ENCODE results near the gene SIRPD. TPM values are rescaled to one million over a fixed set of nuclear protein-coding genes. Genes with fewer than 3 reads are reported as not detected.
"Not testable (repeated sequence)": the region's sequence is repeated elsewhere in the genome, so short reads cannot be mapped to it uniquely, and the experiment has no call there.

The SIRPD gene
- polyA plus RNA-seq, 3 donors: 0.27 to 1.8 TPM; not detected in 1

DNA sequence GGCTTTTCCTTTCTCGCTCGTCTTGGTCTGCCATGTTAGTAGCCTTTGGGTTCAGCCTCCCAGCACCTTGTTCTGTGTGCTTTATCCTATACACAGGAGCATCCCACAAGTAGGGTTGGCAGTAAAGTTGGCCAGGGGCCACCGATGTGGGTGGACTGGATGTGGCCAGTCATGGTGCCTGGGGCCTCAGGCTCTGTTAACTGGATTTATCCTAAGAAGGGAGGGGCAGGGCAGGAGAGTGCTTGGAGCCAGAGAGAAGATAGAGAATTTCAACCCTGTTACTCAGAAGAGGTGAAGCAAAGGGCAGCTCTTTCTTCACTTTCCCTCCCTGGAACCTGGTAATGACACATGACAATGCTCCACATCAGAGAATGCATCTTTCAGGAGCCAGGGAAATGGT is 52.1 kb downstream of the SIRPD start:
- WGBS, 3 donors: 66 to 87% (median 72%) methylated on average over 3 of the region's 3 CpGs
- no peak overlapping the region for H3K27ac ChIP-seq (ENCODE audit: low read depth, low read length)

DNA sequence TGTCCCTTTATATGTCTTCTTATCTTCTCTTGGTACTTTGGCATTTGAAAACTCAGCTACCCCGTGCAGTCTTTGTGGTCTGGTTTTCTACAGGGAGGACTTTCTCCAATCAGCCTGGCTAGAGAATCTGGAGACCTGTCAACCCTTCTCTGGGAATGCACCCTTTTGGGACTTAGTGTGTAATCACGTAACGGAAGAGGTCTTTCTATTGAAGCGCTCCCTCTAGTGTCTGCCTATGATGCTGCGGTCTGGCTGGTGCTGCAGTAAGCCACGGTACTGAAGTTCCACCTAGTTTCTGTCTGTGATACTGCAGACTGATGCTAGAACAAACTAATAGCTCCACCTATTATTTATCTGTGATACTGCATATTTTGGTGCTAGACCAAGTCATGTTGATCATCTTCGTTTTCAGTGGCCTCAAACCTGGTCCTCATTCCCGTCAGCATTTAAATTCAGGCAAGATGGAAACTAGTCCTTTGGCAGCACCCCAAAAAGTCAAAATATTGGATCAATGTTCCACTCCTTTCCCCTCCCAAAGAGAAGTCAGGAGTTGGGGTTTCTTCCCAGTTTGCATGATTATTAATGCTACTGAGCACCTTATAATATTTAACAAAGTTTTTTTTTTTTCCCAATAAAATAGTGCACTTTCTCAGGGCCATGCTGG is 53.8 kb downstream of the SIRPD start:
- WGBS, 3 donors: 2 to 5% (median 2%) methylated on average over 8 of the region's 8 CpGs

DNA sequence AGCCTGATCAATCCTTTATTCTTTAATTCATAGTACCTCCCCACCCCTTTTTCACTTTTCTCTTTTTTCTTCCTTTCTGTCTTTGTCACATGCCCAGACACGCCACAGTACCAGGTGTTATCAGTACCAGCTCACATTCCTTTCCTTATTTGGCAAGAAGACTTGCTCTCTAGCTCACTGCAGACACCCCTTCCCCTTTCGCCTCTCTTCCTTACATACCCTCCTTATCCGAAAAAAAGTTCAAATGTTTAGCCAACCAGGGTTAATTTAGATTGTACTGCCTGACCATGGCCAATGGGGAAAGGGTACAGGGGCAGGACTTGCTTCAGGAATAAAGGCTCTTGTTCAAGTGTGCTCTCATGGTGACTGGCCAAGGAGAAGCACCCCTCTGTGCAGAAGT is 57.0 kb downstream of the SIRPD start:
- WGBS, 3 donors: 35 to 47% (median 47%) methylated on average over 3 of the region's 3 CpGs

More for the DNA sequence above, 53.8 kb downstream of the SIRPD start:
- H3K27ac ChIP-seq (ENCODE audit: low read depth, low read length): no peak overlapping the region

DNA sequence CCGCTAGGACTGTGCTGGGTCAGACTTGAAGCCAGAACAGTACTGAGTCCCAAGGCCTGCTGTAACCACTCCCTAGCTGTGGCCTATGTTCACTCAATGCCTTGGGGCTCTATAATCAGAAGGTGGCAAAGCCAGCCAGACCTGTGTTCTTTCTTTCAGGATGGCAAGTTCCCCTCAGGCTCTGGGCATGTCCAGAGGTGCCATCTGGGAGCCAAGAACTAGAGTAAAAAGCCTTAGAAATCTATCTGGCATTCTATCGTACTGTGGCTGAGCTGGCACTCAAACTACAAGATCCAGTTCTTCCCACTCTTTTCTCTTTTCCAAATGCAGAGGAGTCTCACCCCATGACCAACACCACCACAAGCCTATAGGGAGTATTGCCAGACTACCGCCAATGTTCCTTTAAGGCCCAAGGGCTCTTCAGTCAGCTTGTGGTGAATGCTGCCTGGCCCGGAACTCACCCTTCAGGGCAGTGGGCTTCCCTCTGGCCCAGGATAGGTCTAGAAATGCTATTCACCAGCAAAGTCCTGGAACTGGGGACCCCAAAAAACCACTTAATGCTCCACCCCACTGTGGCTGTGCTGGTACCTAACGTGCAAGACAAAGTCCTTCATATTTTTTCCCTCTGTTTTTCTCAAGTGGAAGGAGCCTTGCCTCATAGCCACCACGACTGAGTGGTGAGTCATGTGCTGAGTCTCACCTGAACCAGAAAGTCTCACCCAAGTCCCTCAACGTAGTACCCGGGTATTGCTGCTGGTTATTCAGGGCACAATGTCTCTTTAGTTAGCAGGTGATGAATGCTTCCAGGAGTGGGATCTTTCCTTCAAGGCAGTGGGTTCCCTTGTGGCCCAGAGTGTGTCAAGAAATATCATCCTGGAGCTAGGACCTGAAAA is 57.7 kb downstream of the SIRPD start:
- H3K27ac ChIP-seq (ENCODE audit: low read depth, low read length): no peak overlapping the region
- WGBS, 3 donors: 81 to 91% (median 85%) methylated on average over 8 of the region's 8 CpGs

More for the DNA sequence above, 57.0 kb downstream of the SIRPD start:
- H3K27ac ChIP-seq (ENCODE audit: low read depth, low read length): no peak overlapping the region

DNA sequence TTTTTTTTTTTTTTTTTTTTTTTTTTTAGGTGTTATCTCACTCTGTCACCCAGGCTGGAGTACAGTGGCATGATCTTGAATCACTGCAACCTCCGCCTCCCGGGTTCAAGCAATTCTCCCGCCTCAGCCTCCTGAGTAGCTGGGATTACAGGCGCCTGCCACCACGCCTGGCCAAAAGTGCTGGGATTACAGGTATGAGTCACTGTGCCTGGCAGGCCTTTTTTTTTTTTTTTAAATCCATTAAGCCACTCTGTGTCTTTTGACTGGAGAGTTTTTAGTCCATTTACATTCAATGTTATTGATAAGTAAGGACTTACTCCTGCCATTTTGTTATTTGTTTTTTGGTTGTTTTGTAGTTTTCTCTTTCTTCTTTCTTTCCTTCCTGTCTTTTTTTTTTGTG is 60.1 kb downstream of the SIRPD start:
- WGBS, 3 donors: 91 to 95% (median 94%) methylated on average over 5 of the region's 5 CpGs
- H3K27ac ChIP-seq (ENCODE audit: low read depth, low read length): not testable (repeated sequence)

DNA sequence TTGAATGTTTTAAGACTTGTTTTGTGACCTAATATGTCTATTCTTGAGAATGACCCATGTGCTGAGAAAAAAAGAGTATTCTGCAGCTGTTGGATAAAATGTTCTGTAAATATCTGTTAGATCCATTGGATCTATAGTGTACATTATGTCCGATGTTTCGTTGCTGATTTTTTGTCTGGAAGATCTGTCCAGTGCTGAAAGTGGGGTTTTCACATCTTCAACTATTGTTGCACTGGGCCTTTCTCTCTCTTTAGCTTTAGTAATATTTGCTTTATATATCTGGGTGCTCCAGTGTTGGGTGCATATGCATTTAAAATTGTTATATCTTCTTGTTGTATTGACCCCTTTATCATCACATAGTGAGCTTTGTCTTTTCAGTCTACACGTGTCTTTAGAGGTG is 60.6 kb downstream of the SIRPD start:
- 54 to 94% (median 93%) methylated on average over 3 of the region's 3 CpGs for WGBS, 3 donors

DNA sequence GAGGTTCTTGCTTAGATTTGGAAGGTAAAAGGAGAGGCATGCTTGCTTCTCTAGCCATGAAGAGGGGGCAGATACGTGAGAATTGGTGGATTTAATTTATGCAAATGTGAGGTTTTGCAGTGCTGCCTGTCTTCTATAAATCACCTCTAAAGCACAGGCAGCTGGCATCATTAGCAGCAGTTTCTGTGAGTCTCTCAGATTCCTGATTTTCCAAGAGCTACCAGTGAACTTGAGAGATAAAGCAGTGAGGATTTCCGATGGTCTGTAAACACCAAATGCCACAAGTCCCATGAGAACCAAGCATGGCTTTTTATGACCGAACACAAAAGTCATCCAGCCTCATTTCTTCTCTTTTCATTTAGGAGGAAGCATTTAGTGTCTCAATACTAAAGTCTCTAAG is 63.1 kb downstream of the SIRPD start:
- no peak overlapping the region for H3K27ac ChIP-seq (ENCODE audit: low read depth, low read length)
- WGBS, 3 donors: 19 to 42% (median 41%) methylated on average over 3 of the region's 3 CpGs

More for the DNA sequence above, 60.6 kb downstream of the SIRPD start:
- H3K27ac ChIP-seq (ENCODE audit: low read depth, low read length): no peak overlapping the region

DNA sequence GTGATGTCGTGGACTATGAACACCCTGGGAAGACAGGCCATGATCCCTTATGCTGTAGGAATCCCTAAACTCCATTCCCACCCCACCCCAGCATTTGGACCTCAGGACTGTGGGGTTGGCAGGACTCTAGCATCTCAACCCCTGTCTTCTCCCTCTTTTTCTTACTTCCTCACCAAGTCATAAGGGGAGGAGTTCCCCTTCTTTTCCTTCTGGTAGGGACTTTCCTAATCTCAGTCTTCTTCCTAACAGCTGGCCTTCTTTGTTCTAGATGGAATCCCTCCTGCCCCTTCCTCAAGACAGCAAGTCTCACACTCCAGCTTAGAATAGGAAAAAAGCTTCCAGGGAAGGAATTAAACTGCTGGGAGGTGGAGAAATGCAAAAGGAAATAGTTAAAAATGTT is 64.0 kb downstream of the SIRPD start:
- no peak overlapping the region for H3K27ac ChIP-seq (ENCODE audit: low read depth, low read length)
- WGBS, 3 donors: 60 to 74% (median 65%) methylated on average over 1 of the region's 1 CpG

DNA sequence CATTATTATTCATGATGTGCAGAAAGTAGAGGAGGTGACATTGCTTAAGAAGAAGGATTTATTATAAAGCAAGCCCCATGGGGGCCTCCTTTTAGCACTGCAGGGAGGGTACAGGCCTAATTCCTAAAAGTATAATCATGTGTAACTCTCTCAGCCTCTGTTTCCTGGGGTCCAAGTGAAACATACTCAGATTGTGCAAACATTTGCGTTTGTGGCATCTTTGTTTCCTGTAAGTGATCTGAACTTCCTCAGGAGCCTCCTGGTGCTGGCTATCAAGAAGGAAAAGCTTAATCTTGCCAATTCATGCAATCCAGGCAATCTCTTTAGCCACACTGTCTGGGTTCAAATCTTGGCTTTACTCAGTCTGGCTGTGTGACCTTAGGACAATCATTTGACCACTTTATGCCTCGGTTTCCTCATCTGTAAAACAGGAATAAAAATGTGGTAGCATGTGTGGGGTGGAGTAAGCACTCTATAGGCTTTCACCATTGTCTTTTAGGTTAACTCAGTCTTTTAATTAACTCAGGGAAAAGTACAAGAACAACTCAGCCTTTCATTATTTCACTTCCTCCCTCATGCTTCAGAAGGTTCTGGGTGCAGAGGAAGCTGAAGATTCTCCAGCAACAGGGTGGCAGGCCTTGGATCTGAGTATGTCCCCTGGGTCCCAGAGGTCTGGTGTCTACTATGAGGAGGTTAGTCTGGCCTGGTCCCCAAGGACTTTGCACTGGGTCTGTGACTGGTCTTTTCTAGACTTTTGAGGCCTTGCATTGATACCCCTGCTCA is 65.5 kb downstream of the SIRPD start:
- 29 to 59% (median 34%) methylated on average over 2 of the region's 2 CpGs for WGBS, 3 donors

DNA sequence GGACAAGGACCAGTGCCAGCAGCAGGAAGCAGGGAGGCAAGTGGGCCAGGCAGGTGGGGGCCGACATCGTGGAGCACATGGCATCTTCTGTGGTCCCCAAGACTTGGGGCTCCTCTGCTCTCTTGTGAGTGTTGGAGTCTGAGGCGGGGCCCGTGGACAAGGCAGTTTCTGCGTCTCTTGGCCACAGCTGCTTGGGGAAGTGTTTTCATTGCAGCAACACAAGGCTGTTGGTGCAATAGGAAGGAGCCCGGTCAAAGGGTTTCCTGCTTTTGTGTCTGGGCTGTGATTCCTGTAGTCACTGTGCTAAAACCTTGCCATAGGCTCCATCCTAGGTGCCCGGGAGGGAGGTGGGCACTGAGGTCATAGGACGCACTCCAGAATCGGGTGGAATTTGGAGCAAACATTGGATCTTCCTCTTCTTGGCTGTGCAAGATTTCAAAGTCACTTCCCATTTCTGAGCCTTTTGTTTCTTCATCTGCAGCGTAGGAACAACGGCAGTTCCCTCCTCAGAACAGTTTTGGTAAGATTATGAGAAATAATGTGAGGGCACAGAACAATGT is 66.1 kb downstream of the SIRPD start, which contains the start of gene SIRPB2:
Gene SIRPB2 (minus strand): TSS at position 140 of the 560 bp plus-strand sequence. CDS start 61 bp downstream, at position 79.
- WGBS, 3 donors: 35 to 73% (median 40%) methylated on average over 11 of the region's 11 CpGs
- peak within 1 kb of the TSS; percentile 44 for H3K27ac ChIP-seq (ENCODE audit: low read depth, low read length)

More for the DNA sequence above, 65.5 kb downstream of the SIRPD start:
- no peak overlapping the region for H3K27ac ChIP-seq (ENCODE audit: low read depth, low read length)

DNA sequence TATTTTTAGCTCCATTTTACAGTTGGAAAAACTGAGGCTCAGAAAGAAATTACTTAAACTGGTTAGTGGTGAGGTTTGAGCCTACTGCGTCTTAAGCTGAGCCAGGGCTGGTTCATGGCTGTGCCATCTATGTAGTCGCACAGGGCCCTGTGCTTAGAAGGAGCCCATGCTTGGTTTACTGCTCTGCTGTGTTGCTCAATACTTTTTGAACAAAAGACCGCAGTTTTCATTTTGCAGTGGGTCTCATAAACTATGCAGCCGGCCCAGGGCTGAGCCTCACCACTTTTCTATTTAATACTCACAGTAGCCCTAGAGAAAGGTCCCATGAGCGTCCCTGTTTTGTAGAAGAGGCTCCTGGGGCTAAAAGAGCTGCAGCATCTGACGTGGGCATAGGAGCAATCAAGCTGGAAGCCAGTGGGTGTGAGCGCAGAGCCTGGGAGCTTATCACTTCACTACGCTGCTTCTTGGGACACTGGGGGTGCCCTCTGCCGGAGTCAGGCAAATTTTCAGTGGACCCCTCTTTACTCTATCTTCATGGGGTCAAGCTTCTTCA is 66.8 kb downstream of the SIRPD start:
- H3K27ac ChIP-seq (ENCODE audit: low read depth, low read length): no peak overlapping the region
- 52 to 66% (median 61%) methylated on average over 9 of the region's 9 CpGs for WGBS, 3 donors

DNA sequence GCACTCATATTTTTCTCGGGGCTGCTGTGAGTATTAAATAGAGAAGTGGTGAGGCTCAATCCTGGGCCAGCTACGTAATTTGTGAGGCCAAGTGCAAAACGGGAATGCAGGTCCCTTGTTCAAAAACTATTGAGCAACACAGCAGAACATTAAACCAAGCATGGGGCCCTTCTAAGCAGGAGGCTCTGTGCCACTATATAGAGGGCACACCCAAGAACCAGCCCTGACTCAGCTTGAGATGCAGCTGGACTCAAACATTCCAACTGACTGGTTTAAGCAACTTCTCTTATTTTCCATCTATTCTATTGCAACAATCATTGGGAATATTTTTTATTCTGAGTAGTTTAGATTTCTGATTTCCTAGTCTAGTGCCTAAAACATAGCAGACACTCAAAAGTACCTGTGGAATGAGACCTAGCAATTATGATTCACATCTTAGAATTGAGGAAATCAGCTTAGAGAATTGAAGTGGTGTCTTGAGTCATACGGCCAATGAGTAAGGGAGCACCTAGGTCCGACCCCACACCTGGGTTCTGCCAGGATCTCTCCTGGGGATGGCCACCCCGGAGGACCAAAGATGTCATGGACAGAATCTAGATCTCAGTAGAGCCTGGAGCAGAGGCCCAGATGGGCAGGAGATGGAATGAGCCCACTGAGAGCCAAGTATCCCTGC is 67.6 kb downstream of the SIRPD start:
- peak overlapping the region; percentile 44 for H3K27ac ChIP-seq (ENCODE audit: low read depth, low read length)
- WGBS, 3 donors: 62 to 72% (median 62%) methylated on average over 6 of the region's 6 CpGs

DNA sequence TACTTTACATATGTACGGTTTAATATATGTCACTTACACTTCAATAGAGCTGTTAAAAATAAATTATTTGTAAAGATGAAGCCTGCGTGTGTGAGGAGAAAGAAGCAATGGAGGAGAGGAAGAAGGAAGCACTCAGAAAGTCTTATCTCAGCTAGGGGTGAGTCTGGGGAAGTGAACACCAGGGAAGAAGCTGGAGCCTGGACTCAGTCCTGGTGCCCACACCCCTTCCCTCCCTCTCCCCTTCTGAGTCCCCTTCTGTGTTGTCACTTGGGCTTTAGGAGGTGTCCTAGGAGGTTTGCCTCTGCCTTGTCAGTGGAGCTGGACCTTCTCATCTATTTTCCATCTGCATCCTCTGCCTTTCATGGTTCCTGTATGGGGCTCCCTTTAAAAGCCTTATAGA is 68.2 kb downstream of the SIRPD start:
- 60 to 72% (median 62%) methylated on average over 2 of the region's 2 CpGs for WGBS, 3 donors
- H3K27ac ChIP-seq (ENCODE audit: low read depth, low read length): no peak overlapping the region

DNA sequence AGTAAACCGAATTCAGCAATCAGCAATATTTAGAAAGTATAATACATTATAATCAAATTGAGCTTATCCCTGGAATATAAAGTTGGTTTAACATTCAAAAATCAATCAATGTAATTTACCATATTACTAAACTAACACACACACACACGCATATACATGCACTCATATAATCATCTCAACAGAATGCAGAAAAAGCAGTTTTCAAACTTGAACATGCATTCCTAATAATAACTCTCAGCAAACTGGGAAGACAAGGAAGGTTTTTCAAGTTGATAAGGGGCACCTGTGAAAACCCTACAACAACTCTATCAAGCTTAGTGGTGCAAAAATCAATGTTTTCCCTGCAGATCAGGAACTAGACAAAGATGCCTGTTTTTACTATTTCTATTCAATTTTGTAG is 70.9 kb downstream of the SIRPD start:
- WGBS, 3 donors: 36 to 89% (median 87%) methylated on average over 2 of the region's 2 CpGs
- H3K27ac ChIP-seq (ENCODE audit: low read depth, low read length): no peak overlapping the region

DNA sequence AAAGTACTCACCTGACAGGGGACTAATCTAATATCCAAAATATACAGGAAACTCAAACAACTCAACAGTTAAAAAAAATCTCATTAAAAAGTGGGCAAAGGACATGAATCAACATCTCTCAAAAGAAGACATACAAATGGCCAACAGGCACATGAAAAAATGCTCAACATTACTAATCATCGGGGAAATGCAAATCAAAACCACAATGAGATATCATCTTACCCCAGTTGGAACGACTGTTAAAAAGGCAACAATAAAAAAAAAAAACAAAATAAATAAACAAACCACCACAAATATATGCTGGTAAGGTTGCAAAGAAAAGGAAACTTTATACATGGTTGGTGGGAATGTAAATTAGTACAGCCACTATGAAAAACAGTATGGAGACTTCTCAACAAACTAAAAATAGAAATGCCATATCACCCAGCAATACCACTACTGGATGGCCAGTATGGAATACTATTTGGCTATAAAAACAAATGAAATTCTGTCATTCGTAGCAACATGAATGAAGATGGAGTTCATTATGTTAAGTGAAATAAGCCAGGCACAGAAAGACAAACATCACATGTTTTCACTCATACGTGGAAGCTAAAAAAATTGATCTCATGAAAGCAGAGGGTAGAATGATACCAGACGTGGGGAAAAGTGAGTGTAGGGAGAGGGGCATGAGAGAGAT is 72.9 kb downstream of the SIRPD start:
- 51 to 67% (median 55%) methylated on average over 5 of the region's 5 CpGs for WGBS, 3 donors
- no peak overlapping the region for H3K27ac ChIP-seq (ENCODE audit: low read depth, low read length)

Measured in adipose tissue (tissue), 3 donors.